GM12878 (cell line): Measurements from ENCODE around the gene COL16A1. TPM values are rescaled to one million over a fixed set of nuclear protein-coding genes. Genes with fewer than 3 reads are reported as not detected.

ENCODE experiments used
- BCL11A ChIP-seq: IDR thresholded peaks from 2 replicates; pipeline ENCODE4 v1.6.1; 2011; ENCODE audit warnings: low read depth, low read length
- BRCA1 ChIP-seq: IDR thresholded peaks from 2 replicates; pipeline ENCODE4 v1.6.1; 2011; ENCODE audit warnings: low read depth, low read length, improper control_type of control experiment
- CEBPB ChIP-seq, 2 experiments: fragments of 150-350 bp in 1 of 2; IDR thresholded peaks; 2 replicates each; pipeline ENCODE4 v1.6.1; 2012 to 2014; ENCODE audit warnings: low read depth in 2 of 2, low read length in 2 of 2, borderline replicate concordance in 1 of 2, inconsistent platforms in 1 of 2
- CEBPZ ChIP-seq: fragments of 150-350 bp; IDR thresholded peaks from 2 replicates; pipeline ENCODE4 v1.6.1; 2016; ENCODE audit warnings: low read depth, low read length
- CHD2 ChIP-seq: IDR thresholded peaks from 2 replicates; pipeline ENCODE4 v1.6.1; 2011; ENCODE audit warnings: low read depth, low read length, improper control_type of control experiment, borderline replicate concordance
- CUX1 ChIP-seq: IDR thresholded peaks from 2 replicates; pipeline ENCODE4 v1.6.1; 2012; ENCODE audit warnings: improper control_type of control experiment, low read depth, low read length; ENCODE audit not compliant: insufficient replicate concordance
- ELK1 ChIP-seq: IDR thresholded peaks from 2 replicates; pipeline ENCODE4 v1.6.1; 2012; ENCODE audit warnings: low read depth, low read length, improper control_type of control experiment
- ETV6 ChIP-seq, 2 experiments: fragments of 450-650 bp in 1 of 2; IDR thresholded peaks in 1 of 2; conservative IDR thresholded peaks in 1 of 2; 2 replicates each; pipeline ENCODE4 v1.6.1; 2014; ENCODE audit warnings: antibody characterized with exemption in 1 of 2, borderline replicate concordance in 1 of 2, low read depth in 1 of 2, mild to moderate bottlenecking in 1 of 2, moderate library complexity in 1 of 2
- NFYB ChIP-seq: IDR thresholded peaks from 2 replicates; pipeline ENCODE4 v1.6.1; 2011; ENCODE audit warnings: low read depth, mild to moderate bottlenecking, low read length, improper control_type of control experiment, moderate library complexity; ENCODE audit not compliant: insufficient read depth
- ZBTB11 ChIP-seq: fragments of 450-650 bp; formaldehyde crosslinking; IDR thresholded peaks from 2 replicates; pipeline ENCODE4 v1.5.0; 2022; ENCODE audit warnings: mild to moderate bottlenecking, missing genetic modification characterization
- ZBTB4 ChIP-seq: fragments of 450-650 bp; formaldehyde crosslinking; IDR thresholded peaks from 2 replicates; pipeline ENCODE4 v1.4.0; 2022; ENCODE audit warnings: mild to moderate bottlenecking, moderate library complexity
- ZNF217 ChIP-seq: fragments of 450-650 bp; IDR thresholded peaks from 2 replicates; pipeline ENCODE4 v1.6.1; 2017; ENCODE audit warnings: antibody characterized with exemption, mild to moderate bottlenecking
- polyA plus RNA-seq, 11 experiments: library from polyadenylated mRNA; depleted of rRNA in 4 of 11; unstranded in 6 of 11; stranded (reverse) in 5 of 11; fragments of >200 nt; fragmentation: Nextera tagmentation in 4 of 11; fragmentation: Illumina TruSeq in 1 of 11; extraction: Ambion mirVana in 4 of 11; extraction: Trizol in 1 of 11; gene quantifications; 1 replicate in 1 of 11; 2 replicates in 10 of 11; pipeline versions ENCODE4 v1.2.1 to v1.2.3, GENCODE V29; 2011 to 2016; ENCODE audit warnings: inconsistent platforms in 2 of 11, missing spikeins in 2 of 11, low read depth in 1 of 11
- total RNA-seq, 4 experiments: library from RNA; depleted of rRNA in 3 of 4; stranded (reverse); fragments of >200 nt in 3 of 4; fragmentation: Illumina TruSeq in 1 of 4; extraction: Trizol in 1 of 4; gene quantifications; 2 replicates each; pipeline versions ENCODE4 v1.2.1 to v1.2.3, GENCODE V29; 2013 to 2021

The COL16A1 gene
- total and polyA plus RNA-seq, 10 of the 15 experiments (the other 5 are each of a cell fraction or from before 2014, with no cell fraction given), result 0.02 to 3.7 (median 0.59) TPM

GRCh38 chr1:31677401-31677800 is 26.4 kb downstream of the COL16A1 start (continued):
- TF ChIP-seq CUX1, result no peak
- no peak for TF ChIP-seq NFYB
- TF ChIP-seq ETV6 (conservative IDR thresholded peaks at IDR 0.05 in 1 of 2, IDR thresholded peaks at IDR 0.05 in 1 of 2; ENCODE audit: borderline replicate concordance in 1 of 2, low read depth in 1 of 2), result no peak
- no peak for TF ChIP-seq BRCA1
- no peak for TF ChIP-seq CEBPB (IDR thresholded peaks at IDR 0.05; ENCODE audit: borderline replicate concordance in 1 of 2, low read depth in 2 of 2, low read length in 2 of 2)
- no peak for TF ChIP-seq ZBTB11 (CRISPR knock-in tag)
- no peak for TF ChIP-seq ZBTB4
- TF ChIP-seq CHD2, result no peak
- no peak for TF ChIP-seq ZNF217
- TF ChIP-seq BCL11A, result no peak
- no peak for TF ChIP-seq ELK1
- no peak for TF ChIP-seq CEBPZ
